ENCODE data around the gene FYN.

FYN gene

GRCh38 chr6:111747829-111748228 is 125.4 kb downstream of the FYN start:
- no peak for DNase-seq (ENCODE audit: low spot score)

GRCh38 chr6:111747396-111747795 is 125.9 kb downstream of the FYN start:
- no peak for DNase-seq (ENCODE audit: low spot score)

GRCh38 chr6:111746983-111747382 is 126.3 kb downstream of the FYN start:
- DNase-seq (ENCODE audit: low spot score) = no peak

GRCh38 chr6:111745636-111746035 is 127.6 kb downstream of the FYN start:
- DNase-seq (ENCODE audit: low spot score) = no peak

GRCh38 chr6:111745186-111745585 is 128.1 kb downstream of the FYN start:
- no peak for DNase-seq (ENCODE audit: low spot score)

- no peak for DNase-seq (ENCODE audit: low spot score)
Observed at GRCh38 chr6:111743862-111744692, 129.2 kb downstream of the FYN start.

- DNase-seq (ENCODE audit: low spot score) = no peak
Observed at GRCh38 chr6:111743360-111743759, 129.9 kb downstream of the FYN start.

- no peak for DNase-seq (ENCODE audit: low spot score)
Observed at GRCh38 chr6:111741177-111741952, 131.9 kb downstream of the FYN start.

GRCh38 chr6:111740506-111740905 is 132.7 kb downstream of the FYN start:
- no peak for DNase-seq (ENCODE audit: low spot score)

GRCh38 chr6:111739257-111739696 is 134.0 kb downstream of the FYN start:
- no peak for DNase-seq (ENCODE audit: low spot score)

- no peak for DNase-seq (ENCODE audit: low spot score)
Observed at GRCh38 chr6:111738631-111739030, 134.6 kb downstream of the FYN start.

- no peak for DNase-seq (ENCODE audit: low spot score)
Observed at GRCh38 chr6:111738156-111738555, 135.1 kb downstream of the FYN start.

- no peak for DNase-seq (ENCODE audit: low spot score)
Observed at GRCh38 chr6:111737065-111737521, 136.2 kb downstream of the FYN start.

- no peak for DNase-seq (ENCODE audit: low spot score)
Observed at GRCh38 chr6:111736005-111736608, 137.1 kb downstream of the FYN start.

GRCh38 chr6:111734068-111735061 is 138.9 kb downstream of the FYN start:
- no peak for DNase-seq (ENCODE audit: low spot score)

- DNase-seq (ENCODE audit: low spot score) = no peak
Observed at GRCh38 chr6:111732390-111732789, 140.9 kb downstream of the FYN start.

- no peak for DNase-seq (ENCODE audit: low spot score)
Observed at GRCh38 chr6:111731456-111732195, 141.6 kb downstream of the FYN start.

- DNase-seq (ENCODE audit: low spot score) = no peak
Observed at GRCh38 chr6:111730864-111731263, 142.4 kb downstream of the FYN start.

GRCh38 chr6:111727802-111728201 is 145.4 kb downstream of the FYN start:
- peak; percentile 55 for DNase-seq (ENCODE audit: low spot score)

GRCh38 chr6:111727041-111727440 is 146.2 kb downstream of the FYN start:
- no peak for DNase-seq (ENCODE audit: low spot score)
